ENCODE measurements around the gene SLC23A2. TPM values are rescaled to one million over a fixed set of nuclear protein-coding genes. Genes with fewer than 3 reads are reported as not detected.

SLC23A2 gene
- total RNA-seq, 1 experiment from 2014 or later: 22.3 TPM

DNA sequence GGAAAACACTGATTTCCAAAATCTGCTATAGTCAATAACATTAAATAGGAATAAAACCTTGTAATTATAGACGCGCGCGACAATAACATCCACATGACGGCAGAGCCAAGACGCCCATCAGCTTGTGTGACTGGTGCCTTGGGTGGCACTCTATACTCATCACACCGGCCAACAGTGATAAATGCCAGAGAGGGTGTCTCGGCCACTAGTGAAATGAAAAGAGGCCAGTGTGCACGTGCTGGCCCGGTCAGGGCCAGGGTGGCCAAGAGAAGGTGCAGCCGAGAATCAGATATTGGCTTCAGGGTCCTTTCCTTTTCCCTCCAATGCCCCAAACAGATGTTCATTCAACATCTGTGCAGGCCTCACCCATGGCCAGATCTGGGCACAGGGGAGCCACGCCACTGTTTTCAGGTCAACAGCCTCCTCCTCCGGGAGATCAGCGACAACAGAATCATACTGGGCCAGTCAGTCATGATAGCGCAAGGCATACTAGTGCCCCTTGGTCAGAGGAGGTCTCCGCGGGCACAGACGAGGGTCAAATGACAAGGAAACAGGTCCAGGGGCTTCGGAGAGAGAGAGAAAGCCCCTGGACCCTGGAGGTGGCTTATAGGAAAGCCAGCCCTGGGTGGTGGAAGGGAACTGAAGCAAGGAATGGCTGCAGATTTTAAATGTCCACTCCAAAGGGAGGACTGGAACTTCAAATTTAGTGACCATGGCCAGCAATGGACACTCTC is 145.1 kb downstream of the SLC23A2 start:
- Histone ChIP-seq H3K27me3 (ENCODE audit: insufficient read depth, low read depth) (no peaks in the 10 kb centered on the region), H3K4me3 (no peak overlapping the region), H3K79me2 (ENCODE audit: low read depth) (no peaks in the 10 kb centered on the region), H4K20me1 (ENCODE audit: insufficient read depth) (no peaks in the 10 kb centered on the region), H3F3A (ENCODE audit: insufficient read depth, low read depth) (no peaks in the 10 kb centered on the region), H2AFZ (no peak overlapping the region), H3K9me2 (ENCODE audit: insufficient read depth) (no peaks in the 10 kb centered on the region), H3K4me1 (replicated peaks; ENCODE audit: insufficient read depth) (no peaks in the 10 kb centered on the region), H3K9me3 (ENCODE audit: insufficient read depth, low read depth) (no peaks in the 10 kb centered on the region), H3K36me3 (ENCODE audit: low read depth) (peaks cover 8% of the 10 kb centered on the region; the same call in 1 of the 2 replicates), H3K4me2 (no peak overlapping the region), H3K27ac (no peak overlapping the region)
- BruUV-seq (replicated peaks): no TSS peak
- no peak for DNase-seq
- CTCF ChIA-PET: no interaction called here
- POLR2A ChIA-PET (ENCODE audit: unreplicated experiment): no interaction called here
- intact Hi-C loops (cut with micrococcal nuclease; ENCODE audit: unreplicated experiment): no loop called here
- TF ChIP-seq EZH2 (IDR thresholded peaks at IDR 0.05; ENCODE audit: low read depth): no peak
- TF ChIP-seq, protein P1, sequence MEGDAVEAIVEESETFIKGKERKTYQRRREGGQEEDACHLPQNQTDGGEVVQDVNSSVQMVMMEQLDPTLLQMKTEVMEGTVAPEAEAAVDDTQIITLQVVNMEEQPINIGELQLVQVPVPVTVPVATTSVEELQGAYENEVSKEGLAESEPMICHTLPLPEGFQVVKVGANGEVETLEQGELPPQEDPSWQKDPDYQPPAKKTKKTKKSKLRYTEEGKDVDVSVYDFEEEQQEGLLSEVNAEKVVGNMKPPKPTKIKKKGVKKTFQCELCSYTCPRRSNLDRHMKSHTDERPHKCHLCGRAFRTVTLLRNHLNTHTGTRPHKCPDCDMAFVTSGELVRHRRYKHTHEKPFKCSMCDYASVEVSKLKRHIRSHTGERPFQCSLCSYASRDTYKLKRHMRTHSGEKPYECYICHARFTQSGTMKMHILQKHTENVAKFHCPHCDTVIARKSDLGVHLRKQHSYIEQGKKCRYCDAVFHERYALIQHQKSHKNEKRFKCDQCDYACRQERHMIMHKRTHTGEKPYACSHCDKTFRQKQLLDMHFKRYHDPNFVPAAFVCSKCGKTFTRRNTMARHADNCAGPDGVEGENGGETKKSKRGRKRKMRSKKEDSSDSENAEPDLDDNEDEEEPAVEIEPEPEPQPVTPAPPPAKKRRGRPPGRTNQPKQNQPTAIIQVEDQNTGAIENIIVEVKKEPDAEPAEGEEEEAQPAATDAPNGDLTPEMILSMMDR (conservative IDR thresholded peaks at IDR 0.05): no peak

DNA sequence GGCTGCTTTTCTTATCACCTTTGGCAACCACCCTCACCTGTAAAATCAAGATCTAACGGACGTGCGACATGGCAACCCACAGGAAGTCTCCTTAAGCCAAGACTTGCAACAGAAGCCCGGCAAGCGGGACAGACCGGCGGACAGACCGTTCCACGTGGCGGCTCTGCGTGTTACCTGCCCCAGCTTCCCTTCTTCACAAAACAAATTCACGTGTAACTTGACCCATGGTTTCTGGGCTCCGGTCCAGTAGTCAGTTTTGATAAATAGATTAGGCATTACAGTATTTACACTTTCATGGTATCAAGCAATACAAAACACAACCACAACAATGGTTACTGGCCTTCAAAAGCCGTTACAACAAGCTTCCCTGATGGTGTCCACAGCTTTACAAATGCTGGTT is 145.8 kb downstream of the SLC23A2 start:
- POLR2A ChIA-PET (ENCODE audit: unreplicated experiment): no interaction called here
- Histone ChIP-seq H3K4me3 (no peak overlapping the region), H3K9me2 (ENCODE audit: insufficient read depth) (no peaks in the 10 kb centered on the region), H3K27me3 (ENCODE audit: insufficient read depth, low read depth) (no peaks in the 10 kb centered on the region), H2AFZ (no peak overlapping the region), H3K9me3 (ENCODE audit: insufficient read depth, low read depth) (no peaks in the 10 kb centered on the region), H3K27ac (no peak overlapping the region), H3K4me2 (no peak overlapping the region), H3K36me3 (ENCODE audit: low read depth) (peaks cover 8% of the 10 kb centered on the region; the same call in 1 of the 2 replicates), H3K4me1 (replicated peaks; ENCODE audit: insufficient read depth) (no peaks in the 10 kb centered on the region), H4K20me1 (ENCODE audit: insufficient read depth) (no peaks in the 10 kb centered on the region), H3K79me2 (ENCODE audit: low read depth) (no peaks in the 10 kb centered on the region), H3F3A (ENCODE audit: insufficient read depth, low read depth) (no peaks in the 10 kb centered on the region)
- CTCF ChIA-PET: no interaction called here
- TF ChIP-seq, protein P1 (conservative IDR thresholded peaks at IDR 0.05): no peak
- no peak for TF ChIP-seq EZH2 (IDR thresholded peaks at IDR 0.05; ENCODE audit: low read depth)
- DNase-seq: no peak
- no TSS peak for BruUV-seq (replicated peaks)
- intact Hi-C loops (cut with micrococcal nuclease; ENCODE audit: unreplicated experiment): no loop called here

DNA sequence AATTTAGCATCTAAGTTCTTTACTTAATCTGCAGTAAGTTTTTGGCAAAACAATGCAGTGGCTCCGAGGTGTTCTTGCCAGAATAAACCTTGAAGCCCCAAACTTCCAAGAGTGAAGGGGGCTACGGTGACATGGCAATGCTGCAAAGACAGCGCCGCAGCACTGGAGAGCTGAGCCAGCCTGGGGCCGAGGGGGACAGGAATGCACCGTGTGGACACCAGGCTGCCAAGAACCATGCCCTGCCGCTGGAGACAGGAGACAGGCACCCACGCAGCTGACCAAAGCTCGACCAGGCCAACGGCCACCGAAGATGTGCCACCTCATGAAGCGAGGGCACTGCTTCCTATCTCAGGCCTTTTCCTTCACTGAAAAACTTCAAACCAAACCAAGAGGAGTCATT is 146.2 kb downstream of the SLC23A2 start:
- POLR2A ChIA-PET (ENCODE audit: unreplicated experiment): no interaction called here
- no peaks in the 10 kb centered on the region for H3K27me3 ChIP-seq (ENCODE audit: insufficient read depth, low read depth)

More for the DNA sequence above, 146.2 kb downstream of the SLC23A2 start:
- no TSS peak for BruUV-seq (replicated peaks)
- H3K4me2 ChIP-seq: no peak overlapping the region
- H3K4me1 ChIP-seq (replicated peaks; ENCODE audit: insufficient read depth): no peaks in the 10 kb centered on the region
- intact Hi-C loops (cut with micrococcal nuclease; ENCODE audit: unreplicated experiment): no loop called here
- no peaks in the 10 kb centered on the region for H4K20me1 ChIP-seq (ENCODE audit: insufficient read depth)
- H3K4me3 ChIP-seq: no peak overlapping the region
- H3K27ac ChIP-seq: no peak overlapping the region
- no peaks in the 10 kb centered on the region for H3K79me2 ChIP-seq (ENCODE audit: low read depth)
- H3K9me3 ChIP-seq (ENCODE audit: insufficient read depth, low read depth): no peaks in the 10 kb centered on the region
- no peaks in the 10 kb centered on the region for H3F3A ChIP-seq (ENCODE audit: insufficient read depth, low read depth)
- CTCF ChIA-PET: no interaction called here
- DNase-seq: no peak
- peaks cover 4% of the 10 kb centered on the region; the same call in 1 of the 2 replicates for H3K36me3 ChIP-seq (ENCODE audit: low read depth)
- no peak overlapping the region for H2AFZ ChIP-seq
- no peaks in the 10 kb centered on the region for H3K9me2 ChIP-seq (ENCODE audit: insufficient read depth)
- TF ChIP-seq, protein P1 (conservative IDR thresholded peaks at IDR 0.05): no peak
- TF ChIP-seq EZH2 (IDR thresholded peaks at IDR 0.05; ENCODE audit: low read depth): no peak

All from PC-9 (cell line).